NCI-H2227 (cell line): ENCODE data around the gene DLG2.
"Not testable (repeated sequence)": the region's sequence is repeated elsewhere in the genome, so short reads cannot be mapped to it uniquely, and the experiment has no call there.

Source experiments
- DNase-seq: peaks from one replicate; lab custom pipeline; 2025; ENCODE audit not compliant: unreplicated experiment; lab: John Stamatoyannopoulos, UW

The DLG2 gene

GRCh38 chr11:84804041-84804440 is 823.1 kb downstream of the DLG2 start:
- no peak for DNase-seq

GRCh38 chr11:84800755-84801346 is 826.3 kb downstream of the DLG2 start:
- peak; percentile 15 for DNase-seq

DNA sequence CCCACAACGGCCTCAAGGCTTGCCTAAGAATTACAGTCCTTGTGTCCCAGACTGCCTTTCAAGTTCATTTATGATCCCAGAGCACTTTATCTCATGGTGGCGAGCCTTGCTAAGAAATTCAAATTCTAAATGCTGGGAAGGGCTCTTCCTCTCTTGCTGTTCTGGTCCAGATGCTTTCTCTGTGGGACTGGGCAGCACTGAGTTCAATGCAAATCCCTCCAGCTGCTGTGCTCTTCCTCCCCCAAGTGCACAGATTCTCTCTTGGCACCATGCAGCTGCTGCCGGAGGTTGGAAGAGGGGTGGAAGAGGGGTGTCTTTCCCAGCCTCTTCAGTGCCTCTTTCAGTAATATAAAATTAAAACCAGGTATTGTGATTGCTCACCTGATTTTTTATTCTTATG is 828.0 kb downstream of the DLG2 start:
- no peak for DNase-seq

- DNase-seq: no peak
Measured at GRCh38 chr11:84795698-84796097, 831.4 kb downstream of the DLG2 start.

GRCh38 chr11:84794663-84795443 is 832.3 kb downstream of the DLG2 start:
- no peak for DNase-seq

DNA sequence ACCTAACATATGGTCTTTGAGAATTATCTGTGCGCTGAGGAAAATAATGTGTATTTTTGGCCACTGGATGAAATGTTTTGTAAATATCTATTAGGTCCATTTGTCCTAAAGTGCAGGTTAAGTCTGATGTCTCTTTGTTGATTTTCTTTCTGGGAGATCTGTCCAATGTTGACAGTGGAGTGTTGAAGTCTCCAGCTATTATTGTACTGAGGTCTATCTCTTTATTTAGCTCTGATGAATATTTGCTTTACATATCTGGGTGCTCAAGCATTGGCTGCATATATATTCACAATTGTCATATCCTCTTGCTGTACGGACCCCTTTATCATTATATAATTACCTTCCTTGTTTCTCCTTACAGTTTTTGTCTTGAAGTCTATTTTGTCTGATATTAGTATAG is 833.8 kb downstream of the DLG2 start:
- no peak for DNase-seq

DNA sequence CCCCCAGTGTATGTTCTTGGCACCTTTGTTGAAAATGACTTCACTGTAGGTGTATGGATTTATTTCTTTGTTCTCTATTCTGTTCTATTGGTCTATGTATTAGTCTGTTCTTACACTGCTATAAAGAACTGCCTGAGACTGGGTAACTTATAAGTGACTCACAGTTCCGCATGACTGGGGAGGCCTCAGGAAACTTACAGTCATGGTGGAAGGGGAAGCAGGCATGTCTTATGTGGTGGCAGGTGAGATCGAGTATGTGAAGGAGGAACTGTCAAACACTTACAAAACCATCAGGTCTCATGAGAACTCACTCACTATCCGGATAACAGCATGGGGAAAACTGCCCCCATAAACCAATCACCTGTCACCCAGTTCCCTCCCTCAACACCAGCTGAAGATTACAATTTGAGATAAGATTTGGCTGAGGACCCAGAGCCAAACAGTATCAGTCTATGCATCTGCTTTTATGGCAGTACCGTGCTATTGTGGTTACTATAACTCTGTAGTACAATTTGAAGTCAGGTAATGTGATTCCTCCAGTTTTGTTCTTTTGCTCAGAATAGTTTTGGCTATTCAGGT is 836.2 kb downstream of the DLG2 start:
- no peak for DNase-seq

GRCh38 chr11:84788220-84788619 is 838.9 kb downstream of the DLG2 start:
- DNase-seq: no peak

DNA sequence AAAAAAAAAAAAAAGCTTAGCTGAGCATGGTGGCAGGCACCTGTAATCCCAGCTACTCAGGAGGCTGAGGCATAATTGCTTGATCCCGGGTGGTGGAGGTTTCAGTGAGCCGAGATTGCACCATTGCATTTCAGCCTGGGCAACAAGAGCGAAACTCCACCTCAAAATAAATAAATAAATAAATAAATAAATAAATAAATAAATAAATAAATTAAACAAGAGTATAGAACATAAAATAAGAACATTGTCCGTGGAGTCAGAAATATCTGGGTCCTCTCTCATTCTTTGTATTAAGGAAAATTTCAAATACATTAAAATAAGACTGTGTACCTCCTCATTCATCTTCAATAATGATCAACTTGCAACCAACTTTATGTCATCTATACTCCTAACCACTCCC is 843.0 kb downstream of the DLG2 start:
- not testable (repeated sequence) for DNase-seq

- peak; percentile 44 for DNase-seq
Measured at GRCh38 chr11:84780689-84781293, 846.4 kb downstream of the DLG2 start.

GRCh38 chr11:84775503-84775902 is 851.6 kb downstream of the DLG2 start:
- DNase-seq: no peak

DNA sequence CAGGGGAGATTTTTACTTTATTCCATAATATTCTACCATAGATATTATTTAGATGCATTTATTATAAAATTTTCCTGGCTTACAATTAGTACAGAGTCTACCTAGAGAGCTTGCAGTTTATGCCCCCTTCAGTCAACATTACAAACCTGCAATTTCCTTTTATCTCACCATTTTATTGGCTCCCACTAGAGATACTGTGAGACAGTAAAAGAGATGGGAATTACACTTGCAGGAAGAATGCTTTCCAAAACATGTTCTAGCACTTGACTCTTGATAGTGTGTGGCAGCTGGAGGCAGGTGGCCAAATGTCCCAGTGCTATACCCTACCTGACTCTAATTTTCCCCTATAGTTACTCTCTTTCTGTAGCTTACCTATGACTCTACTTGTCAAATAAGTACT is 863.2 kb downstream of the DLG2 start:
- DNase-seq: no peak

DNA sequence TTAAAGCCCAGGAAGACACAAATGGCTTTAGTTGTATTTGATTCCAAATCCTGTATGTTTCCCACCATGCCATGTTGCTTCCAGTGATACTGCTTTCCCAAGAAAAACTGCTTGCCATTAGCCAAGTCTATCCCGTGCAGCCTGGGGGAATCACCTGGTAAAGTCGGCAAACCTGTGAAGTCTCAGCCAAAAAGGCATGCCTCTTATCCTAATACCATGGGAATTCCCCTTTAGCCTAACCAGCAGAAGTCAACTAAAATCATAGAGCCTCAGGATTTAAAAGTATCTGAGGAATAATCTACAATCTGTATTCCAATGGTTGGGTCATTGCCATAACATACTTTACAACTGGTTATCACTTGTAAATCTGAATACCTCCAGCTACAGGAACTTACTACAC is 869.4 kb downstream of the DLG2 start:
- DNase-seq: no peak

- no peak for DNase-seq
Measured at GRCh38 chr11:84751371-84751770, 875.8 kb downstream of the DLG2 start.

DNA sequence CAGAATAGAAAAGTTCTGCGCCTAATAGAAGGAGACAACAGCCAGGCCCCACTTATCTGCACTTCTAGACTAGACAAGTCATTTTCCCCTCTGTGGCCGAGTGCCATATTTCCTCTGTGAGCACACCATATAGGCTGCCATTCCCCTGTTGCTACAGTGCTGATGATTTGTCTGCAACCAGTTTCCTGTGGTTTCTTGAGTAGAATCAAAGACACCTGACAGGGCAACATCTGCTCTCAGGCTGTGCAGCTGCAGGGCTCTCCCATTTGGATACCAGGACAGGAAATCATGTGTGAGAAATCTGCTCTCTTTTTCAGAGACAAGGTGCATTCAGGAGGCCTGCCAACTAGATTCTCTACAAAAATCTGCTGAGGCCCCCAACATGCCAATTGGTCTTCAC is 879.3 kb downstream of the DLG2 start:
- no peak for DNase-seq

DNA sequence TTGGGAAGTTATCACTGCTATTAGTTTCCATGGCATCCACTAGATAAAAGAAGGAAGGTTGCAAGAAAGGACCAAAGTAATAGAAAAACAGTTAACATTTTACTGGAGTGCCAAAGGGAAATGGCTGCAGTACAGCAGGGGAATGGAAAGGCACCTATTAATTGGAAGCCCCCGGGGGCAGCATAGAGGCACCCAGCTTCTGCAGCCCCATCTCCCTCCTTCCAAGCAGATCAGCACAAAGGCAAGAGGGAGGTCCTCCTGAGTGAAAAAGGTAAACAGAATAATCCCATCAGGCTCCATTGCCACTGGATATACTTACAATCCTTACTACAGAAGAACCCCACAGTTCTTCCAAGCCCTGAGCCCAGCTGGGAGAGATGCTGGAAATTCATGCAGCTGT is 887.1 kb downstream of the DLG2 start:
- DNase-seq: no peak

- no peak for DNase-seq
Measured at GRCh38 chr11:84724256-84724655, 902.9 kb downstream of the DLG2 start.

DNA sequence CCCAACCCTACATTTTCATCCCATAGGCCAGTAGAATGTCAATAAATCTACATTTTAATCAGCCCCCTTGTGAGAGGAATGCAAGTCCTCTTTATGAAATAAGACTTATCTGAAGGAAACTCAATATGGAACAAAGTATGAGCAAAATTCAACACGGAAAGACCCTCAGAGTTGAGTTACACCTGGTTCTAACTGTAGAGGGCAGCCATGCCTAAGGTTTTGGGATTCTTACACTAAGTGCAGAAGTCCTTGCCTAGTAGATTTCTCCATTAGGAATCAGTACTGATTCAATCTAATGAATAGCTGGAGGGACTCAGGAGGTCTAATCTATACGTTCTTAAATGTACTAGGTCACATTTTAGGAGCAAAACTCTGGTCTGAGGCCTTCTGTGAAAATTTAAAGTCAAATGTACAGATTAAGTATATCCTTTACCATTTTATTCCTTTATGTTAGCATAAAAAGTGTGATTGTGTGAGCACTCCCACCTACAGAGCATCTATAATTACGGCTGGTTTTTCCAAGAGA is 904.5 kb downstream of the DLG2 start:
- DNase-seq: peak; percentile 6

DNA sequence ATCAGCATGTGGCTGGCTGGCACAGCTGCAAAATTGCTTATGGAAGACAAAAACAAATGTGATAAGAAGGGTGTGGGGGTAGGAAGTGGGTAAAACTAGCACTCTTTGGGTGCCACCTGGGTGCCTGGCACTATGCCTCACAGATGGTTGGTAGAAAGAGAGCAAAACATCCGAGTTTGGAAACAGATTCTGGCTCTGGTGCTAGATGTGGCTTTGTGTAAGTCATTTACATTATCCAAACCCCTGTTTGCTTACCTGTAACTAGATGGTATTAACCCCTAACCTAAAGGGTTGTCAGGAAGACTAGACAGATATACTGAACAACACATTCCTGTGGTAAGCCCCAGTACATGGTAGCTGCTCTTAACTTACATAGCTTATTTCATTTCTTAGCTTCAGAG is 905.6 kb downstream of the DLG2 start:
- no peak for DNase-seq

DNA sequence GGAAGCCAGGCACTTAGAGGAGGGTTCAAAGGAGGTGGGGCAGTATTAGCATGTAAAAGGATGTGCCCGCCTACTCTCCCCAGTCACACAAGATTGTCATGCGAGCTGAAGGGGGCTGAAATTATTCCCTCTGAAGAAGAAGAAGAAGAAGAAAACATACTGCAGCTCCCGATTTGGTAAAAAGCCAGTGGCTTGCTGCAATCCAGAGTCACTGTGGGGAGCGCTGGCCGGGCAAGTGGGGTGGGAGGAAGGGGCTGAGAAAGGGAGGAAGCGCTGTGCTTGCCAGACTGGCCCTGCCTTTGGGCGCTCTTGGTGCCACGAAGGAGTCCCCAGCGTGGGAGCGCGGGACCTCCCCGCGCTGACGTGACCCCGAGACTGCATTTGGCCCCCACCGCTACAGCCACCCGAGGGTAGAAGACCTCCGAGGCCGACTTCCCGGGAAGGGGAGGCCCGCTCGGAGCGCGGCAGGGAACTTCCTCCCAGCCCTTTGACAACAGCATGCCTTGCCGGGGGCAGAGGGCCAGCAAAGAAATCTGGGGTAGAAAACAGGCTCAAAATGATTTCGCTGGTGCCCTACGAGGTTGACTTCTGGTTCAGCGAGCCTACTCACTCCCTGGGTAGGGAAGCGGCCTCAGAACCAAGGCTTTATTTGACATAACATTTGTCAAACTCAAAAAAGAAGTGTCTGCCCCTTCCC is 906.3 kb downstream of the DLG2 start:
- DNase-seq: no peak

GRCh38 chr11:84719935-84720577 is 907.1 kb downstream of the DLG2 start:
- peak; percentile 11 for DNase-seq
